ENCODE data around the gene EPS8.
"Not testable (repeated sequence)": the region's sequence is repeated elsewhere in the genome, so short reads cannot be mapped to it uniquely, and the experiment has no call there.

EPS8 gene

DNA sequence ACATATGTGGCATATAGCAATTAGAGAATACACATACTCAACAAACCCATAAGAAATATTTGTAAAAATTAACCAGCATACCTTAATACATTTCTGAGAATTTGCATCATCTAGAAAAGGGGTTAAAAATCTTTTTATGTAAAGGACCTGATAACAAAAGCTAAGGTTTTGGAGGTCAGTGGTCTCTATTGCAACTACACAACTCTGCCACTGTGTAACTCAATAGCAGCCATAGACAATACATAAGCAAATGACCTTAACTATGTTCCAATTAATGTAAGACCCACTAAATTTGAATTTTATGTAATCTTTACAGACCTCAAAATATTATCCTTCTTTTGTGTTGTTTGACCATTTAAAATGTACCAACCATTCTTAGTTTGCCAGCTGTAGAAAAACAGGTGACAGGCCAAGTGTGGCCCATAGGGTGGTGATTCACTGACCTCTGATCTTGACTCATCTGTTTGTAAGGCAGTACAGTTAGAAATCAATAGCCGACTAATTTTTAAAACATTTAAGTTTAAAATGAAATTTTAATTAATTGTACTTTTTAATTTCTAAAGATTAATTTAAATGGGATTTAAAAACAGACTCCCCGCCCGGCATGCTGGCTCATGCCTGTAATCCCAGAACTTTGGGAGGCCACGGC, 7.4 kb upstream of the EPS8 start:
- DNase-seq = no peak

DNA sequence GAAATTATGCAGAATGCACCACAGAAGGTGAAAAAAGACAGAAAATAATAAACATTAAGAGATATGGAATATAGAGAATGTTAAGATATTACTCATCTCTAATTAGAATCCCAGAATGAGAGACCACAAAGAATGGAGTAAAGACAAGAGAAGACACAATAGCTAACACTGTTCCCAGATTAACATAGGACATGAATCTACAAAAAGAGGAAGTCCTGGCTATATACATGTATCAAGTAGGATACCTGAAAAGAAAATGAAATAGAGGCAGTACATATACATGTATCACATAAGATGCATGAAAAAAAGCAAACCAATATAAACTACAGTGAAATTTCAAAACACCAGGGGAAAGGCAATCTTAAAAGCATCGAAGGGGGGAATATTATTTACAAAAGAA, 5.6 kb upstream of the EPS8 start:
- DNase-seq = no peak

DNA sequence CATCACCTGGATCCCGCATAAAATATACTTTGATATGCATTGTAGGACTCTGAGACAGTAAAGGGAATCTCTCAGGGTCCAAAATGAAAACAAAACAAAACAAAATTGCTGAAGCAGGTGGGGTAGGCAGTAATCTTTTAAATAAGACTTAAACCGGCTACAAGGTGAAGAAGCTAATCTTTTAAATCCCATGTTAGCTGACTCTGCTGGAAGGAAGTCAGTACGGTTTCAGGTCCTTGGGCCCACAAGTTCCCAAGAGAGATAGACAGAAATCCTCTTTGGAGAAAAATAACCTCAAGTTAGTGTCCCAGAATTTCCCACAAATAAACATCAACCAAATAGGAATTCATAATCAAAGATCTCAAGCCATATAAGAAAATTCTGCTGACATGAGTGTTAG, 5.0 kb upstream of the EPS8 start:
- no peak for DNase-seq

DNA sequence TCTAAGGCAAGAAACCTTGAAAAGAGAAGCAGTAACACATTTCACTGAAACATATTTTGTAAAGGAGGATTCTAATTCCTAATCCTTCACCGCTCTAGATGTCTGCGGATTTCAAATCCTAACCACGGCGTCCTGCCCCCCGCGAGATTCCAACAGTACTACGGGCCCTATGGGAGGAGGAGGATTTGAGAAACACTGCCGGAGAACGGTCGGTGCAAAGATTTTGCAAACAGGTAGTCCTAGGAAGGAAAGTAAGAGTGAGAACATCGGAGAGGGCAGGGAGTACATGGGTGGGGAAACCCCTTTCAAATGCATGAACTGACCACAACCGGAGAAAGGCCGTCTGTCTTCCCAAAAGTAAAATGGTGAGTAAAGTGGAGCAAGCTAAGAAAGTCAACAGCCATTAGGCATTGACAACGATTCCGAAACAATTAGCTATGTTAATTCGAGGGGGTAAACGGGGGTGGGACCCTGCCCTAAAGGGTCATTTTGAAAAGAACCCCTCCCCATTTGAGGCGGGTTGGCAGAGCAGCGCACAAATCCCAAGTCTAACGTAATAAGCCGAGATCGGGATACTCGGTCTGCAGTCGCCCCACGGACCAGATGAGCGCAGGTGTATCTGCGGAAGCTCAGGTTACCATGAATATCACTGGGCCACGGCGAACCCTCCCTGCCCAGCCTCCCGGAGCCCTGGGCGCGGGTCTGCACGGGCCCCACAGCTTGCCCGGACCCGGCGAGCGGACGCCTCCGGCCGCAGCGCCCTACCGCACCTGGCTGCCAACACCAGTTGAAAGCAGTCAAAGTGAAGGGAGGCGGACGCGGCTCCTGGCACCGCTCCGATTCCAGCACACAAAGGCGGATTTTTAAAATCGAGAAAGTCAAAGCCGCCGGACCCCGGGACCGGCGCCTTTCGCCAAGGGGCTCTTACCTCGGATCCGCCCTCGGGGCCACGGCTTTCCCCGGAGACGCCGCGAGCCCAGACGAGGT, 662 bp downstream of the EPS8 start:
- DNase-seq = no peak

DNA sequence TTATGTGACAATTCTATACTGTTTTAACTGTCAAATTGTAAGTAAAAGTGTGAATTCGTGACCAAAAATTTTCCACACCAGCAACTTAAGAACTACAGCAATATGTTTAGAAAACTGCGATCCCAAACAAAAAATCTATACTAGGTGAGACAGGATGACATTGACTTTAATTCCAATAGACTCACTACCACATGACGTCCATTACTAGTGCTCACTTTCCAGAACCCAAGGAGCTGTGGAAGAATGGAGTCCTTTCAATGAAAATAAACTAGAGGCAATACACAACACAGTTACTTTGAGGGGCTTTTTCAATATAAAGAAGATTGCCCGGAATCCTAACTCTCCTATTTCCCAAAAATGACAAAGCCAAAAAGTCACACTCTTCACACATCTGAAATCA, 1.4 kb downstream of the EPS8 start:
- no peak for DNase-seq

DNA sequence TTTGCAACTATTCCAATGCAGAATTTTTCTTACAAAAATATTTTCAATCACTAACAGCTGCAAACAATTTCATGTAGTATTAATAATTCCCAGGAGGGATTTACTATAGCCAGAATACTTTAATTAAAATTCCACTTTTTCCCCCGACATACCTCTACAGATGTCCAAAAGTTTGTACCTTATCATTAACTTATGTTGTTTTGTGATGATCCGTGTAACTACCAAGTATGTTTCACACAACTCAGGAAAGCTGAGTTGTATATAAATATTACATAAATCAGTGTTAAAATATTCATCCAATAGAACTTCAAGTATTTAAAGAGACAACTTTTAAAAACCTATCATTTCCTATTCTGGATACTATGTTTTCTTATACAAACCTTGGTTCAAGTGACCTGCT, 2.4 kb downstream of the EPS8 start:
- DNase-seq = no peak

DNA sequence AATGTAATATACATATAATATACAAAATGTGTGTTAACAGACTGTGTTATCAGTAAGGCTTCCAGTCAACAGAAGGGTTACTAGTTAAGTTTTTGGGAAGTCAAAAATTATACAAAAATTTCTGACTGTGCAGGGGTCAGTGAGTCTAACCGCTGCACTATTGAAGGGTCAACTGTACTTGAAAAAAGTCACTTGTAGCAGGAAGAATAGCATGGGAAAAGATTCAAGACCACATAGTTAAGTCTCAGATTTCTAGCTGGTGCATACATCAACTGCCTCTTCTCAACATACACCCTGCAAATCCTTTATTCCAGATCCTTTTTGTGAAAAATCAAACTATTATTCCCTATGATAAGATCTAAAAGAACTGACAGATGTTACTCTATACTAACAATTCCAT, 5.9 kb downstream of the EPS8 start:
- no peak for DNase-seq

DNA sequence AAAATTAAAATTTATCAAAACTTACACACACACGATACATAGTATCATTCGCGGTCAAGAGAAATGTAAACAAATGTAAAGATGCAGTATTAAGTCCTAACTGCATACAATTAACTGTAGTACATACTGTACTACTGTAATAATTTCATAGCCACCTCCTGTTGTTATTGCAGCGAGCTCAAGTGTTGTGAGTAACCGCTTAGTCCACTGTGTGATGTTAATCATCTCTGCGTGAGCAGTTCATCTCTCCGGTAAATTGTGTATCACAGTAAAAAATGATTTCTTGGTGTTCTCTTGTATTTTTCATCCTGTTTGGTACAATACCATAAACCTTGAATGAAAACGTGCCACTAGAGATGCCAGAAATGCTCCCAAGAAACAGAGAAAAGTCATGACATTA, 6.5 kb downstream of the EPS8 start:
- DNase-seq = no peak

DNA sequence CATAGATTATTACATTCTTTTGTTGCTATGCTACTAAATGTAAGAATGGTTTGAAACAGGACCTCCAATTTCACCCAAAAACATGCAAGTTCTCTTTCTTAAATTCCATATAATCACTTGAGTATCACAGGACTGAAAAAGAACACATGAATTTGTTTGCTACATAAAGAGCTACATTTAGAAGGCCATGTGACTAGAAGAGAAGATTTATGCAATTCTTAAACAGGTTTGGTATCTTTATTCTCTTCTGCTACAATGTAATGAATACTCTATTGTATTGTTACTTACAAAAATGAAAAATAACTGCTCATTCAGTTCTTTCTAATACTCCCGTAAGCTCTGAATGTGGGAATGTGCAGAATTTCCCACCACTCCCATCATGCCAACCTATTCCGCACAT, 9.3 kb downstream of the EPS8 start:
- DNase-seq = no peak

DNA sequence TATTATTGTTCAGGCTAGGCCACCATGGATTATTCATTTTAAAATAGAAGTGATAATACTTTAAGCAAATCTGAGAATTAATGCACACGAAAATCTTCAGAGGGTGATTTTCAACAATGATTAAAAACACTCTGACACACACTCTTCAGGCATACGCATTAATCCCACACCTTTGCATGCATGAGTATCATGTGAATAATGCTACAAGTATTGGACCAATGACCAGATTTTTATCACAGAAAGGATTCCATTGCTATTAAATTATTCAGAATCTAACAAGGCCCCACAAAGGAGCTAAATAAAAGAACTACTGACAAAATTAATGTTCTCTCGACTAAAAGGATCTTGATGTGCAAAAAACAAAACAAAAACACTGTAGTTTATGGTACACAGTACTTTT, 11.1 kb downstream of the EPS8 start:
- DNase-seq = no peak

DNA sequence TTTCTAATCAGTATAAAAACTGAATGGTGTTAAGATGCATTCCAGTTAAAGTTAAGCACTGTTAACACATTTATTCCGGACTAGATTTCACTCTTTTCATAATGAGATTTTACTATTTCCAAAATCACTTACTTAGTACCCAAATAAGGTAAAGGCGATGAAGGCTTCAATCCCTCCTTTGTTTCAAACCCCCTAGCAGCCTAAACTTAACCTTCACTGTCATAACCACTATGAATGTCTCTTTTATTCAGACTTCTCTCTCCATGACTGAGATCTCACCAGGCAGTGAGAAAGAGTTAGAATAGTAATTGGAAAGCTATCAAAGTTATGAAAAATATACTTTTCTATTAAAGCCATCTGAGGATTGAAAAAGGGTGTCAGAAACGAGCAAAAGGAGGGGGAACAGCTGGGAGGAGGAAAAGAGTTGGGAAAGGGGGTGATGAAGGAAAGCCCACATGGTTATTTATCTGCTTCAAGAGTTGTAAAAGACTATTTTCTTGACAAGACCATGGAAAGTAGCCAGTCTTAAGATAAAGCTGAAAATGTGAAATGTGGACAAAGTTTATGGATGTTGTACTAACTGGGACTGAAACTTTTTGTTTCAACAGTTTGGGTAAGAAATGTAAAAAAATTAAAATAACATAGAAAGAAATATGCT, 11.7 kb downstream of the EPS8 start:
- no peak for DNase-seq

DNA sequence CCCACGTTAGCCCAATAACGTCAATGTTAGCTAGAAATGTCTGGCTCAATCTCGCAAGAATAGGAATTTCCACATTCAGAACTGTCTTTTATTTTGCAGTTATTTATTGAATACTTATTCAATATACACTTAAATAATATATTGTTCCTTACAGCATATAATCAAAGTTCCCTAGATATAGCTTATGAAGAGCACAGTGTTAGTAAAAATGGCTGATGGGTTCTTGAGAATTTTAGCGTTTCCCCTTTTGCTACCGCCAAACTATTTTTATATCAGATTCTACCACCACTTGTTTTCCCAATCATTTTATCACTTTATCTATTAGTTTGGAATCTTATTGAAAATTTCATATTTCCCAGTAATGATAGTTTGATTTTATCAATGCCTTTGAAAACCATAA, 12.7 kb downstream of the EPS8 start:
- DNase-seq = no peak

DNA sequence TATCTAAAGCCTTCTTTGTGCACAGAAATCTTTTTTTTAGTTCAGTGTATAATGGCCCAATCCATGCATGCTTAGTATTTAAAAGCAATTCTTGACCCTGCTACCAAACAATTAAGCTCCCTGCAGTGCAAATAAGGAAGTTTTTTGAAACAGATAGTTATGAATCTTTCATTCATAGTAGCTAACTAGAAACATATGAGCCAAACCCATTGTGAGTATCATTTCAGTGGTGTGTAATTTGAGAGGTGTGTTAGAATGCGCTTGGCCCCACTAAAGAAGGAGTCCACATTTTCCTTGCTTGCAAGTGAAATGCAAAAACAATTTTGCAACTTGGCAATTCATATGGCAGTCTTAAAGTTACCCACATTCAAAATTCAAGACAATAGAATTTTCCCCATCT, 14.4 kb downstream of the EPS8 start:
- no peak for DNase-seq

DNA sequence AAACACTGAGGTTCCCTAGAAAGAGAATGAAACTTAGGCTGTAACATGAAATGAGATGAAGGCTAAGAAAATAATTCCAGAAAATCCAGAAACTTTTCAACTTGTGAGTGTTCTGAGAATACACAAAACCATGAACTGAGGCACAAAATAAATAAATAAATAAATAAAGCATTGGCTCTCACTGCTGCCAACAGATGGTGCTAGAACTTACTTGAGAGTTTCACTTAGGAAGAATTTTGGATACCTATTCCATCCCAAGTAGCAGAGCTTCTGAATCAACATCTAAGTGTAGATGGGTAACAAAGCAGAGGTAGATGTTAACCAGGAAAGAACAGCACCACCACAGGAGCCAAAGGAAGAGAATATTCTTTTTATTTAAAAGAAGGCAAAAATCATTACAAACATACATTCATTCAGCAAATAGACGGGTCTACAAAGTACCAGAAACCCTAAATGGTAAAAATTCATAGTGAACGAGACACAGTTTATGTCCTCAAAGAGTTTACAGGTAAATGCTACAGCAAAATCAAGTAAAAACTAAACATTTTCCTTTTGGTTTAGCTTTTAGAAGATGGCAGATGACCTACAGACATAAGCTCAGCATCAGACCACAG, 16.7 kb downstream of the EPS8 start:
- no peak for DNase-seq

DNA sequence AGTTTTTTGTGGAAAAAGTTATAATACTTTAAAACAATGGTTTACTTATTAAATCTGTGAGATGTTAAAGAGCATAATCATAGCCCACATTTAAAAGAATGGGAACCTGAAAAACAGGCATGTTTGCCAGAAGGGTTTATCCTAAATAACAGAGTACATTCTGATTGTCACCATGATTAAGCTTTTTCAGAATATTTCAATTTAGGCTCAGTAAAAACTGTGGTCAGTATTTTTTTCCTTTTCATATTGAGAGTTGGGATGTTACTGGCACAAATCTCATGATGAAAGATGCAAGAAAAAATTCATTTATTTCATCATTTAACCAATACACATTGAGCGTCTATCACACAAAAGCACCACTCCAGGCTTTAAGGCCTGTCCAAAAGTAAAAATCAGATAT, 18.6 kb downstream of the EPS8 start:
- no peak for DNase-seq

DNA sequence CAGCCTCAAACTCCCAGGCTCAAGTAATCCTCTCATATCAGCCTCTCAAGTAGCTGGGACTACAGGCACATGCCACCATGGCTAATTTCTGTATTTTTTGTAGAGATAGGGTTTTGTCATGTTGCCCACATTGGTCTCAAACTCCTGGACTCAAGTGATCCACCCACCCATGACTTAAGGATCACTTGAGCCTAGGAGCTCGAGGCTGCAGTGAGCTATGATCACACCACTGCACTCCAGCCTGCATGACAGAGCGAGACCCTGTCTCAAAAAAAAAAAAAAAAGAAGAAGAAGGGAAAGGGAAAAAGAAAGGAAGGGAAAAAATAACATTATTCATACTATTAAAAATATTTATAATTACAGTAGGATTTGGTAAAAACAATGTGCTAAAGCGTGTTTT, 19.2 kb downstream of the EPS8 start:
- DNase-seq = no peak

DNA sequence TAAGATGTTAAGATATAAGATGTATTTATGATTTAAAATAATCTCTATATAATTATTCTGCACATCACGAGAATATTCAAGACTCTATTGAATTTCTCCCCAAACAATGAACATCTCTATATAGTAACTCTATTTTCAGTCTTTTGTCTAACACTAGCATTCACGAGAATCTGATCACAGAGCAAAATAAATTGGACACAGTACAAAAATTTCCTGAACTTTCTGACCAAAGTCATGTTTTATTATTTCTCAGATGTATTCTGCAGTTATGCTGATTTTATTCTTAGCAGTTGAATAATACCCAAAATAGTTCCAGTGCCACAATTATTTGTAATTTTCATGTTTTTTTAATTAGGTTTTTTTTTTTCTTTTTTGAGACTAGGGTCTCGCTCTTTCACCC, 19.6 kb downstream of the EPS8 start:
- no peak for DNase-seq

DNA sequence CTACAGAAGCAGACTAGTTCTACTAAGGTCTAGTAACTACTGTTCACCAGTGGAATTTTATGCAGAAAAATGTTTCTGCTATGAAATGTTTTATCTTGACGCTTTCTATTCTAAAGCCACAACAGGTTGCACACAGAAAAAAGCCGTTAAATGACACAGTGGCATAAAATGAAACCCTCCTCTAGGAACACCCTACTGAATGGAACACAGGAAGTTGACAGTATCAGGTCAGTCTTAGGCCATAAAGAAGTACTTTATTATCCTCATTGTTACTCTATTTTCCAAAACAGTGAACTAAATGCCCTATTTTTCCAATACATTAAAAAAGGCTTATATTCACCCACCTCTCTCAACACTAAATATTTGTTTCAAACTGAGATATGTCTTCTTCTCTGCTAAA, 21.9 kb downstream of the EPS8 start:
- DNase-seq = no peak

DNA sequence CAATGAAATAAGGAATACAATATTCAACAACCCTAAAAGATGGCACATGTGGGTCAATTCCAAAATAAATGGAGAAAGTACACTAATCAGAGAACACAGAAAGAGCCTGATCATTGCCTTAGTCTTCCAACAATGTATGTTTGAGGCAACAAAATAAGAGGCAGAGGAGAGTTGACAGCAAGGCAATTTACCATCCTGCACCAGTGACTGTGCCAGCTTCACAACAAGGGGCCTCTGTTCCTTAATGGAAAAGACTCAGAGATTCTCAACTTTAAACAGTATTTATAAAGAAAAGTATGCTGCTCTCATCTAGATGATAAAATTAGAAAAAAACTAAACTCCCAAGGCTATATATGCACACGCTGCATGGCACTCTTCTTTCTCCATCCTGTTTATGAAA, 25.9 kb downstream of the EPS8 start:
- no peak for DNase-seq

DNA sequence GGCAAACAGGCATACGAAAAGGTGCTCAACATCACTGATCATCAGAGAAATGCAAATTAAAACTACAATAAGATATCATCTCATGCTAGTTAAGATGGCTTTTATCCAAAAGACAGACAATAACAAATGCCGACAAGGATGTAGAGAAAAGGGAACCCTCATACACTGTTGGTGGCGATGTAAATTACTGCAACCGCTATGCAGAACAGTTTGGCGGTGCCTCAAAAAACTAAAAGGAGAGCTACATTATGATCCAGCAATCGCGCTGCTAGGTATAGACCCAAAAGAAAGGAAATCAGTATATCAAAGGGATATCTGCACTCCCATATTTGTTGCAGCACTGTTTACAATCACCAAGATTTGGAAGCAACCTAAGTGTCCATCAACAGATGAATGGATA, 27.0 kb downstream of the EPS8 start:
- DNase-seq = not testable (repeated sequence)

DNA sequence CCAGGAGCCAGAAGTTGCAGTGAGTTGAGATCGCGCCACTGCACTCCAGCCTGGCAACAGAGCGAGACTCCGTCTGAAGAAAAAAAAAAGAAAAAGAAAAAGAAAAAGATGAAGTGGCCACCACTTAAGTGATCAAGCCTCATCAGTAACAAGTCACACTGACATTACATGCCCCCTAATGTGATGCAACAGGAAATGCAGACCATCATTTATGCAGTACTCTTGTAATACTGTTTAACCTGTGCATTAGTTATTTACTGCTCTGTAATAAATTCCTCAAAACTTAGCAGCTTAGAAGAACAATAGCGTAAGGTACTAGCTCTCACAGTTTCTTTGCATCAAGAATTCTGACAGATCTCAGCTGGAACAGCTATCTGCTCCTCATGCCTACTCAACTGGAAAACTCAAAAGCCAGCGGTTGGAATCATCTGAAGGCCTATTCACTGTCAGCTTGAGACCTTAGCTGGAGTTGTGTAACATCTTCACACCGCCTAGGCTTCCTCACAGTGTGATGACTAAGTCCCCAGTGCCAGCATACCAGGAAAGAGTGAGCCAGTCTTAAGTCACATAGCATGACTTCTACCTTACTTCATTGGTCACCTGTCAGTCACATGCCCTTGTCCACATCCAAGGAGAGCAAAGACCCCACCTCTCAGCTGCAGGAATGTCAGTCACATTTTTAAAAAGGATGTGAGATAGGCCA, 31.5 kb downstream of the EPS8 start:
- no peak for DNase-seq

DNA sequence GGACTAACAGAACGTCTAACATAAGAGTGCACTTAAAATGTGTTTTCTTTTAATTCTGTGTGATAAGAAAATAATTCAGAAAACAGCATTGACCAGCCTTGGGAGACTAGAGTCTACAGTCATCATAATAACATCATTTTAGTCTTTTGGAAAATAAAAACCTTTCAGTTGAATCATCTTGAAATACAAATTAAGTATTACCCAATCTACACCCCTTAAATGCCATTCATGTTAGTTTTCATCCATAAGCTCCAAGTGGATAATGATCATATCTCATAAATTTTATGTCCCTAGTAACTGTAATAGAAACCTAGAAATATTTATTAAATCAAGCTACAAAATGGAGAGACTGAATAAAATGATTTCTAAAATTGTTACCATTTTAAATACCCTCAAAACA, 32.4 kb downstream of the EPS8 start:
- no peak for DNase-seq

DNA sequence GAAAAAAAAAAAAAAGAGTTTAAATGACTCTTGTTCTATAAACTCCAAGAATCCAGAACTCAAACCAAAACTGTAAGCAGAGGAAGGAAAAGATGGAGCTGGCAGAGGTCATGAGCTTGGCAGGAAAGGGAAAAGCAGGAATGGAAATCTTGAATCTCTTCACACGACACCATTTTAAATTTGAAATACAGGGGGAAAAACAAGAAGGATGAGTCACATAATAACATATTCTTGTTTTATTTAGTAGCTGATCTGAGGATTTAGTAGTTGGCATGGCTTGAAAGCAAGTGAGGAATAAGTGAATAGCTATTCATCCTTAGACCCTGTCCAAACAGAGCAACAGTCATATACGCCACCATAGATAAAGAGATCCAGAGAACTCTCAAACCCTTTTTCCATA, 35.0 kb downstream of the EPS8 start:
- no peak for DNase-seq
